Activated naive CD4-positive, alpha-beta T cell treated with anti-CD3 and anti-CD28 coated beads, Interleukin-2, amount 10 ng/mL, durations not matched to agents 7 days and 5 days (primary cell): ENCODE results near the gene NDUFB6.

Experiments
- CTCF ChIA-PET: fragments of 350-600 bp; sonication (Branson Sonifier 250); formaldehyde crosslinking; loops from one replicate; lab custom pipeline; 2021; ENCODE audit warnings: antibody characterized with exemption; lab: Charles Lee
- DNase-seq: peaks from one replicate; pipeline ENCODE4 v3.0.0-alpha.2; 2020
- H3K27ac Mint-ChIP-seq: one replicate; pipeline ENCODE4 v1.8.0; 2021; ENCODE audit warnings: mild to moderate bottlenecking, moderate library complexity, mixed read lengths
- H3K27me3 Mint-ChIP-seq: one replicate; pipeline ENCODE4 v1.8.0; 2021; ENCODE audit warnings: mild to moderate bottlenecking, mixed read lengths
- H3K36me3 Mint-ChIP-seq: one replicate; pipeline ENCODE4 v1.8.0; 2021; ENCODE audit warnings: mixed read lengths
- H3K4me1 Mint-ChIP-seq: one replicate; pipeline ENCODE4 v1.8.0; 2021; ENCODE audit warnings: mixed read lengths
- H3K4me3 Mint-ChIP-seq: one replicate; pipeline ENCODE4 v1.8.0; 2021; ENCODE audit warnings: mild to moderate bottlenecking, moderate library complexity, mixed read lengths
- H3K9me3 Mint-ChIP-seq: one replicate; pipeline ENCODE4 v1.8.0; 2021; ENCODE audit warnings: mixed read lengths

Gene NDUFB6

DNA sequence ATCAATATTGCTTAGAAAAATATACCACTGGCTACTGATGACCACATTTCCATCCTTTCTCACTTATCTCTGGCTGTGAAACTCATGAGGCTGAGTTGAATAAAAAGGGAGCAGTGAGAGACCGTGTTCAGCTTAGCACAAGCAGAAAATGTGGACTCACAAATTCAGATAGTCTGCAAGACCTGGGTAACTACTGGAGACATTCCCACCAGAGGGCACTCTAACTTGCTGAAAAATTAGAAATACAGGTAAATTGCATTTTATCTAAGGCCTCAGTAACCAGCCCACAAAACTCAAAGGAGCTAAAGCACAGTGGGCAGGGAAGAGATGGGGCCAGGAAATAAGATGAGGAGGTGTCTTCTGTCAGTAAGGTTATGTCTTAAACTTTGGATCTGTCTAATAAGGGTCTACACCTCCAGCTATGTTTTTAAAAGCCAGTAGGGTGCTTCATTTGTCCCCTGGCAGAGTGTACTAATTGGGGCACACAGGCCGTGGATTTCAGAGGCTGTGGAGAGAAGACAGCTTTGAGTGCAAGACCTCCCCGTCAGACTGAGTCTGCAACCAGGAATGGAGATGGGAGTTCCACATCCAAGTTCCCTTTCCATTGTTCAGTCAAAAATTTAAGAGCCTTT, 8.7 kb upstream of the NDUFB6 start:
- no peak overlapping the region for H3K27ac Mint-ChIP-seq
- no peaks in the 10 kb centered on the region for H3K4me1 Mint-ChIP-seq
- H3K27me3 Mint-ChIP-seq = peaks cover 9% of the 10 kb centered on the region
- H3K4me3 Mint-ChIP-seq = no peak overlapping the region
- H3K9me3 Mint-ChIP-seq = no peaks in the 10 kb centered on the region
- DNase-seq = peak; percentile 47
- H3K36me3 Mint-ChIP-seq = no peaks in the 10 kb centered on the region
- CTCF ChIA-PET = interaction anchor here (0.6 to 14.1 kb wide), 20 partner anchors 8 to 392 kb away, joined by 3 to 421 read pairs (median 4); partner anchors contain the start of genes ACO1, NDUFB6 and RIGI

DNA sequence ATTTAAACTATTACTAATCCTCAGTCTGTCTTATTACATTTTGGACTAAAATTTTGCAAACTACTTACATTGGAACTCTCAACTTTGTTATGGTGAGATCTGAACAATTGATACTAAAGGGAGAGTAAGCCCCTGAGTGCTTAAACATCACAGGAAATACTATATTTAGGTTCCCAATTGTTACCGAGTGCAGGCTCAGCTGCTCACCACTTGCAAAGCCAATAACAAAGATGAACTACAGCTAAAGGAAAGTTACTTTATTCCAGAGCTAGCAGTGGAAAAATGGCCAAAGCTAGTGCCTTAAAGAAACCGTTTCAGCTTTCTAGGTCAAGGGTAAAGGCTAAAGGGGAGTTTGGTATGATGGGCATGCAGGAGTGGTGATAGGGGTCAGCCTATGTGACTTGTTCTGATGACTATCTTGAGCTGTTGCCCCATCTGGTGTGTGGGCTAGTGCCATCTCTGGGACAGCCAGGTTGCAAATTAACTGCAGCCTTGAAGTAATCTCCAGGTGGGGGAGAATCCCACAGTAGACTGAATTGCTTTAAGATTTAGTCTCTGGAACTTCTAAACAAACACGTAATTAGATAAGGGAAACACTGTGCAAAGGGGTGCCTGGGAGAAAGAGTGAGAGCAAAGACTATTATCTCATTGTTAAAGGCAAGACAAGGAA, 7.8 kb upstream of the NDUFB6 start:
- Mint-ChIP-seq H3K27ac (no peak overlapping the region), H3K27me3 (peaks cover 5% of the 10 kb centered on the region), H3K4me1 (no peaks in the 10 kb centered on the region), H3K9me3 (no peaks in the 10 kb centered on the region), H3K4me3 (no peak overlapping the region), H3K36me3 (no peaks in the 10 kb centered on the region)
- DNase-seq = no peak
- CTCF ChIA-PET = interaction anchor here (0.7 to 14.1 kb wide), 21 partner anchors 7 to 393 kb away, joined by 3 to 421 read pairs (median 5); partner anchors contain the start of genes ACO1, NDUFB6 and RIGI

DNA sequence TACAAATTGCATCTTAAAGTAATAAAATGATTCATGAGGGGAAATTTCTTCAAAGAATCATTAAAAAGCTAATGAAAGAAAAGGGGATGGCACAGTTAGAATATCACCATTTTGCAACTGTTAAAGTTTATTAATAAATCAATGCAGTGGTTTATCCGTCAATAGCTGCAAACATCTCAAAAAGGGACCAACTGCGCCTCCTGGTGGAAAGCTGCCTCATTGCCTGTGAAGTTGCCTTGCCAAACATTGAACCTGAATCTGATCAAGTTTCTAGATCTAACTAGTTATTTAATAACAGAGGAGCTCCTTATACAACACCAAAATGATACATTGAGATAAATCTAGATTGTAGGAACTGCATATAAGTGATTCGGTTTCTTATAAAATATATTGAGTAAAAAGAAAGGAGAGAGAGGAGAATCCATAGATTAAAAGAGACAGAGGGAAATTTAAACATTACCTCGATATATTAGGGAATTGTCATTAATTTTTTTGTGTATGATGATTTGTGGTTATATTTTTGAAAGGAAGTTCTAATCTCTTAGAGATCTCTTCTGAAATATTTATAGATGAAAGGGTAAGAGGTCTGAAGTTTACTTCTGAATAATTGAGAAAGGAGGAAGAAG, 6.9 kb upstream of the NDUFB6 start:
- peak; percentile 88 for DNase-seq
- no peaks in the 10 kb centered on the region for H3K9me3 Mint-ChIP-seq
- no peaks in the 10 kb centered on the region for H3K36me3 Mint-ChIP-seq
- CTCF ChIA-PET = interaction anchor here (0.7 to 14.1 kb wide), 24 partner anchors 10 to 444 kb away, joined by 3 to 421 read pairs (median 4); partner anchors contain the start of genes ACO1 and RIGI
- no peaks in the 10 kb centered on the region for H3K4me1 Mint-ChIP-seq
- peaks cover 5% of the 10 kb centered on the region for H3K27me3 Mint-ChIP-seq
- H3K4me3 Mint-ChIP-seq = no peak overlapping the region
- no peak overlapping the region for H3K27ac Mint-ChIP-seq

DNA sequence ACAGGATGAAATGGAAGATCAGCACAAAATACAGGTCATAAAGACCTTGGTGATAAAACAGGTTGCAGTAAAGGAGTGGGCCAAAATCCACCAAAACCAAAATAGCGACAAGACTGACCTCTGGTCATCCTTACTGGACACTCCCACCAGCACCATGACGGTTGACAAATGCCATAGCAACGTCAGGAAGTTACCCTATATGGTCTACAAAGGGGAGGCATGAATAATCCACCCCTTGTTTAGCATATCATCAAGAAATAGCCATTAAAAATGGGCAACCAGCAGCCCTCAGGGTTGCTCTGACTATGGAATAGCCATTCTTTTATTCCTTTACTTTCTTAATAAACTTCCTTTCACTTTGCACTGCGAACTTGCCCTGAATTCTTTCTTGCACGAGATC, 6.0 kb upstream of the NDUFB6 start:
- H3K27ac Mint-ChIP-seq = no peak overlapping the region
- H3K4me3 Mint-ChIP-seq = no peak overlapping the region
- H3K9me3 Mint-ChIP-seq = no peaks in the 10 kb centered on the region
- CTCF ChIA-PET = interaction anchor here (0.6 to 14.1 kb wide), 16 partner anchors 10 to 445 kb away, joined by 3 to 421 read pairs (median 5); partner anchors contain the start of genes ACO1 and RIGI
- peaks cover 1% of the 10 kb centered on the region for H3K4me1 Mint-ChIP-seq
- no peak for DNase-seq
- no peaks in the 10 kb centered on the region for H3K36me3 Mint-ChIP-seq
- peaks cover 5% of the 10 kb centered on the region for H3K27me3 Mint-ChIP-seq

DNA sequence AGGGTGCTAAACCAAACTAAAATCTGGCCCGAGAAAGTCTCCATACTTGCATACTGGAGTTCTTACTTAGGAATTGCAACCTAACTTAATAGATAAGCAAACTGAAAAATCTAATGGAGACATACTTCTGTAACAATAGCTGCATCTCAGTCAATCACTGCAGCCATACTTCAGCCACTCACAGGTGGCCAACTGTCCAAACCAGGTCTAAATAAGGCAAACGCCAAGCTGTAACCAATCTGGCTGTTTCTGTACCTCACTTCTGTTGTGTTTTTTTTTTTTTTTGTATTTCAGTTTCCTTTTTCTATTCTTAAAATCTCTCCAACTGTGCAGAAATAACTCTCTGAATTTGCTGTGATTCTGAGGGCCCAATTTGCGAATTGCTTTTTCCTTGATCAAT, 4.4 kb upstream of the NDUFB6 start:
- no peak overlapping the region for H3K4me3 Mint-ChIP-seq
- CTCF ChIA-PET = interaction anchor here (1.1 to 14.1 kb wide), 4 partner anchors 12 to 391 kb away, joined by 3 to 421 read pairs (median 26); partner anchors contain the start of gene ACO1
- peaks cover 2% of the 10 kb centered on the region for H3K36me3 Mint-ChIP-seq
- H3K9me3 Mint-ChIP-seq = no peaks in the 10 kb centered on the region
- DNase-seq = no peak
- H3K27me3 Mint-ChIP-seq = peaks cover 5% of the 10 kb centered on the region
- no peak overlapping the region for H3K27ac Mint-ChIP-seq
- H3K4me1 Mint-ChIP-seq = peaks cover 11% of the 10 kb centered on the region

DNA sequence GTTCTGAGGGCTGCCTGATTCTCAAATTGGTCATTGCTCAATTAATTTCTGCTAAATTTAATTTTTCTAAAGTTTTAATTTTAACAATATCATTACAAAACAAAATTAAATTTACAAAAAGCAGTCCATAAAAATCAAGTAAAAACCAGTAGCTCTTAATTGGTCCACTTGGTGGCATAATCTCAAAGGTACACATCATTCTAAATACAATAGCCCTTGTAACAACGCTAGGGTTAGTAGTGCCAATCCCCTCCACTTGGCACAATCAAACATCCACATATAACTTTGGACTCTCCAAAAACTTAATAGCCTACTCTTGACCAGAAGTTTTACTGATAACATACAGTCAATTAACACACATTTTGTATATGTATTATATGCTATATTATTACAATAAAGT, 1.9 kb upstream of the NDUFB6 start:
- H3K4me1 Mint-ChIP-seq = peaks cover 29% of the 10 kb centered on the region
- H3K9me3 Mint-ChIP-seq = no peaks in the 10 kb centered on the region
- H3K36me3 Mint-ChIP-seq = peaks cover 5% of the 10 kb centered on the region
- H3K27me3 Mint-ChIP-seq = peaks cover 5% of the 10 kb centered on the region
- no peak for DNase-seq
- H3K27ac Mint-ChIP-seq = no peak overlapping the region
- H3K4me3 Mint-ChIP-seq = no peak overlapping the region
- CTCF ChIA-PET = interaction anchor here (0.7 to 14.1 kb wide), 4 partner anchors 14 to 198 kb away, joined by 3 to 421 read pairs (median 4); no protein-coding TSS in a partner anchor

DNA sequence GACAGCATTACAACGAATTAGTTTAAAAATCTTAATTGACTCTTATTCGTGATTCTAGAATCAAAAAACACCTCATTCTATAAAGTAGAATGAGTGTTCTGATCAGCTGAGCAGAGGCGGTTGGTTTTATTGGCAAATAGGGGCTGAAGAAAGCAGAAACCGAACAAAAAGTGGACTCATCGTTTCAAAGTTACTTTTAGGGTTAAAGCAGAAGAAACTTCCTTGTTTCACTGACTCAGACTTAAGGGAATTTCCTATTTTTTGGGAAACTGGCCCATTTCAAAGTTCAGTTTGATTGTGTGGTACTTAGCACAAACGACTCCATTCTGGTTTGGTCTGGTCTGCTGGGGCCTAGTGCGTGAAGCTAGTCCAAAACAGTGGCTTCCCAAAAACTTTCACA, 862 bp upstream of the NDUFB6 start:
- H3K36me3 Mint-ChIP-seq = peaks cover 5% of the 10 kb centered on the region
- no peaks in the 10 kb centered on the region for H3K9me3 Mint-ChIP-seq
- H3K27me3 Mint-ChIP-seq = no peaks in the 10 kb centered on the region
- peak overlapping the region; percentile 29 for H3K4me3 Mint-ChIP-seq
- peaks cover 30% of the 10 kb centered on the region for H3K4me1 Mint-ChIP-seq
- CTCF ChIA-PET = interaction anchor here (0.9 to 14.1 kb wide), 6 partner anchors 8 to 197 kb away, joined by 3 to 421 read pairs (median 6); partner anchors contain the start of gene RIGI
- no peak for DNase-seq
- H3K27ac Mint-ChIP-seq = peak overlapping the region; percentile 99

DNA sequence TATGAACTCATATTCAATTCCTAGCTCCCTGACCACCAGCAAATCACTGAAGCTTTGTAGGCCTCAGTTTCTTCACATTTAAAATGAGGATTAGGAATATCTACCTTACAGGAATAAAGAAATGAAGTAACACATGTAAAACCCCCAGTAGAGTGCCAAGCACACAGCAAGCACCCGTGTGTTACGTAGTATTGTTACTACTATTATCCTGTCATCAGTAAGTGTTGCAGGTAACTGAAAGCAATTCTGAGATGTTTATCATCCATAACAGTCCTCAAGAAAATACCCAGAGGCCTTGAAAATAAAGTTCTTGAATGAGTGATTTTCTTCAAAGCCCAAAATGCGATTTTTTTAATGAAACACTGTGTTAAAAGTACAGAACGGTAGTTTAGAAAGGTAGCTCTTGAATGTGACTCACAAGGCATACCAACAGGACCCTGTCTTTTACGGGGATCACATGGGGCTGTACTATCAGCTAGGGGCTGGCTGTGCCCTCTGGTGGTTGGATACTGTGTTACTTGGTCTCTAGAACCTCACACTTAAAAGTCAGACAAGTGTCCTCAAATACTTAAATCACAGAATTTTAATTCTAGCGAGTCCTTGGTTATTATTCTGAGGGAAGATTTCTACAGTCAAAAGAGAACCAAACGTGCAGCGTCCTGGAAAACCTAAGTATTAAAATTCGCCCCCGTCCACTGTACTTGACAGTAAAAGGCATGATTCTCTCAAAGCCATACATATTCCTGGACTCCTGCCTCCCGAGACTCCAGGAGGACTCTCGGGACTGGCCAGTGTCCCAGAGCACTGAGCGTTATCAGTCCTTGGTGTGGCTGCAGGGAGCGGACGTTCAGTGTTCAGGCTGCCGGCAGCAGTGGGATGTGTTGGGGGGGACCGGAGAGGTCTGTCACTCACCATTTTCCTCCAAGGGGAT, 725 bp downstream of the NDUFB6 start:
- H3K4me1 Mint-ChIP-seq = peaks cover 30% of the 10 kb centered on the region
- H3K27ac Mint-ChIP-seq = peak overlapping the region; percentile 99
- peak overlapping the region; percentile 98 for H3K4me3 Mint-ChIP-seq
- CTCF ChIA-PET = interaction anchor here (0.6 to 14.1 kb wide), 21 partner anchors 9 to 195 kb away, joined by 3 to 421 read pairs (median 4); partner anchors contain the start of genes ACO1, RIGI, SMIM27 and TOPORS
- DNase-seq = peak; percentile 83
- H3K36me3 Mint-ChIP-seq = peaks cover 11% of the 10 kb centered on the region
- H3K27me3 Mint-ChIP-seq = no peaks in the 10 kb centered on the region
- H3K9me3 Mint-ChIP-seq = no peaks in the 10 kb centered on the region

DNA sequence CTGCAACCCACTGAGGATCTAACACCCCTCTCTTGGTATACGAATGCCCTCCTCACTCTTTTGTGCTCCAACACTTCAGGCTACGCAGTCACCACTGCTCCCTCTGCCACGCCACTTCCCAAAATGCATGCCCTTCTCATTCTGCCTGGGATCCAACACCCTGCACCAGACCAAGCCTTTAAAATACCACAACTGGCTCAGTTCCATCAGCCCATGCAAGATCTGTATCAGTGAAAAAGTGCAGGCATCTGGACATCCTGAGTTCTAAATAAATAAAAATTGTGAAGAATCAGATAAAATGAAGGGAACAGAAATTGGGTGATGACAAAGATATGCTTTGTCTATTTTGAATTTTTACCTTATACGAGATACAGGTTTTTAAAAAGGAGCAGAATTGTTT, 2.7 kb downstream of the NDUFB6 start:
- Mint-ChIP-seq H3K27ac (no peak overlapping the region), H3K36me3 (peaks cover 21% of the 10 kb centered on the region), H3K27me3 (no peaks in the 10 kb centered on the region), H3K9me3 (no peaks in the 10 kb centered on the region), H3K4me1 (peaks cover 33% of the 10 kb centered on the region), H3K4me3 (no peak overlapping the region)
- CTCF ChIA-PET = no interaction called here
- no peak for DNase-seq

DNA sequence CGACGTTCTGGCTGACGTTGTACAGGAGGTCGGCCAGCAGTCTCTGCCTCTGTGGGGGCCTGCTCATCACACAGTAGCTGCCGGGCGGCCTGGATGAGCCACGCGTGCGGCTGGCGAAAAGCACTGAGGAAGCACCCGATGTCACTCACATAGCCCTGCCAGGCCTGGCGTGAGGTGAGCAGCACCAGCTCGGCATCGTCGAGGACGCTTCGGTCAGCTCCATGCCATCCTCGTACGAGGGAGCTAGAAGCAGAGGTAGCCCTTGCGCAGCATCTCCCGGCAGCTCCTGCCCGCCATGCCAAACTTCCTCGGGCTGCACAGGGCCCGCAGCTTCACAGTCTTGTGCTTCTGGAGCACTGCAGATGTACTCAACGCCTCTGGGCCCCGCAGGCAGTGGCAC, 6.2 kb downstream of the NDUFB6 start:
- no peak overlapping the region for H3K27ac Mint-ChIP-seq
- H3K4me1 Mint-ChIP-seq = peaks cover 18% of the 10 kb centered on the region
- H3K9me3 Mint-ChIP-seq = no peaks in the 10 kb centered on the region
- H3K27me3 Mint-ChIP-seq = no peaks in the 10 kb centered on the region
- H3K36me3 Mint-ChIP-seq = peaks cover 22% of the 10 kb centered on the region
- DNase-seq = no peak
- no peak overlapping the region for H3K4me3 Mint-ChIP-seq
- CTCF ChIA-PET = interaction anchor here (3.9 kb wide), 1 partner anchor 187 kb away, joined by 15 read pairs; no protein-coding TSS in a partner anchor

DNA sequence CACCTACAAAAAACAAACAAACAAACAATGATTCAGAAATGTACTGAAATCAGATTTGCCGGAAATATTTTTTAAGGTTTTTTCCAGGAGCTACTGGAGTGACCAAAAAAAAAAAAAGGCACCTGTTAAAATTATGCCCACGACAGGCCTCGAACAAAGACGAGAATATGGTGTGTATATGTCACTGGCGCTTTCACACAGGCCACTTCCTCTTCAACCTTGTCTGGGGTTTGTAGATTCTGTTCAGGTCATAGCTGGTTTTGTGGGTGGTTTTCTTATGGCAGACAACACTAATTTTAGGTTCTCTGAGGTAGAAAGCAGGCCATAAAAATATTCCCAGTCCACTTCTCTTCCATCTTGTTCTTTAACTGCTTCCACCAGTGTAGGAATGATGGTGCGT, 7.0 kb downstream of the NDUFB6 start:
- Mint-ChIP-seq H3K27me3 (no peaks in the 10 kb centered on the region), H3K36me3 (peaks cover 22% of the 10 kb centered on the region), H3K4me1 (peaks cover 13% of the 10 kb centered on the region), H3K9me3 (no peaks in the 10 kb centered on the region), H3K27ac (no peak overlapping the region), H3K4me3 (no peak overlapping the region)
- CTCF ChIA-PET = interaction anchor here (1.0 to 3.9 kb wide), 3 partner anchors 12 to 187 kb away, joined by 3 to 15 read pairs (median 3); no protein-coding TSS in a partner anchor
- no peak for DNase-seq

DNA sequence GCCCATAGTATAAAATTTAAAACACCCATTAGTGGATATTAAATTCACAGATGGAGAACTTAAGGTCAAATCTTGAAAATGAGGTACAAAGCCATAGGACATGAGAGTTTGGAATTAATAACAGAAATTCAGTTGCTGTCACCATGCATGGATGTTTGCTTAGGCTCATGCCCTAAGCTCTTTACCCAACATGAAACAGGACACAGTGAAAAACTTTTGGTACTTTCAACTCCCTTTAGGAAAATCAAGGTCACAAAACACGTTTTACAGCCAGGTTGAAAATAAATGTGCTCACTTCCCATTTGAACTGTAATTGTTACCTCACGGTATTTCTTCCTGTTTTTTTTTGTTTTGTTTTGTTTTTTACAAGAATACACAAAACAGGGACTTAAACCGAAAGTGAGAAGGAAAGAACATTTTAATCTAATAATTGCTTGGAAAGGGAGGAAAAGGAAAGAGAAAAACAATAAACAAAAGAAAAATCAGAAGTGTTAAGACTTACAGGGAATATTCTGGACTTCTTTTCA, 14.5 kb downstream of the NDUFB6 start:
- Mint-ChIP-seq H3K4me1 (peaks cover 8% of the 10 kb centered on the region), H3K36me3 (peaks cover 8% of the 10 kb centered on the region), H3K27ac (no peak overlapping the region), H3K27me3 (no peaks in the 10 kb centered on the region), H3K4me3 (no peak overlapping the region), H3K9me3 (no peaks in the 10 kb centered on the region)
- DNase-seq = no peak
- CTCF ChIA-PET = interaction anchor here (1.3 kb wide), 1 partner anchor 13 kb away, joined by 8 read pairs; no protein-coding TSS in a partner anchor

DNA sequence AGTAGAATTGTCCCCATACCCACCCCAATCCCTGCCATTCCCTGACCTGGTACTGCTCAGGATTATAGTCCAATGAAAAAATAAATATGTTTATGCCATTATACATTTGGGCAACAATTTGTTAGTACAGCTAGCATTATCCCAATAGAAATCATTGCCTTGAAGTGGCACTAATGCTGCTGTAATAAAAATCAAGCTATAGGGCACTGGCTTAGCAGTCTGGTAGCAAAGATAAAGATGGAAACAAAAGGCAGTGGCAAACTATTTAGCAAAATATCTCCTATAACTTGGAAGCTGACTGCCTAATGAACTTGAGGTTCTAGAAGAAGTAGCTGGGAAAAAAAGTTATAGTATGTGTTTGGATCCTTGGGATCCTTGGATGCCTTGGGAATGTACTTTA, 18.4 kb downstream of the NDUFB6 start:
- H3K4me3 Mint-ChIP-seq = no peak overlapping the region
- no peaks in the 10 kb centered on the region for H3K9me3 Mint-ChIP-seq
- H3K27ac Mint-ChIP-seq = no peak overlapping the region
- CTCF ChIA-PET = interaction anchor here (1.0 to 3.9 kb wide), 3 partner anchors 11 to 175 kb away, joined by 3 to 14 read pairs (median 4); no protein-coding TSS in a partner anchor
- no peaks in the 10 kb centered on the region for H3K27me3 Mint-ChIP-seq
- peaks cover 15% of the 10 kb centered on the region for H3K36me3 Mint-ChIP-seq
- DNase-seq = no peak
- H3K4me1 Mint-ChIP-seq = peaks cover 21% of the 10 kb centered on the region
